GM18517 (cell line): ENCODE data around the gene FGB.
"Not testable (repeated sequence)": the region's sequence is repeated elsewhere in the genome, so short reads cannot be mapped to it uniquely, and the experiment has no call there.

Experiments
- ATAC-seq: cut with Tn5 transposase; IDR thresholded peaks from one replicate; pipeline ENCODE4 v1.9.1; 2021; ENCODE audit warnings: mild to moderate bottlenecking, moderate library complexity; ENCODE audit not compliant: unreplicated experiment

FGB gene

GRCh38 chr4:154594343-154594742 is 31.5 kb downstream of the FGB start:
- ATAC-seq = not testable (repeated sequence)

DNA sequence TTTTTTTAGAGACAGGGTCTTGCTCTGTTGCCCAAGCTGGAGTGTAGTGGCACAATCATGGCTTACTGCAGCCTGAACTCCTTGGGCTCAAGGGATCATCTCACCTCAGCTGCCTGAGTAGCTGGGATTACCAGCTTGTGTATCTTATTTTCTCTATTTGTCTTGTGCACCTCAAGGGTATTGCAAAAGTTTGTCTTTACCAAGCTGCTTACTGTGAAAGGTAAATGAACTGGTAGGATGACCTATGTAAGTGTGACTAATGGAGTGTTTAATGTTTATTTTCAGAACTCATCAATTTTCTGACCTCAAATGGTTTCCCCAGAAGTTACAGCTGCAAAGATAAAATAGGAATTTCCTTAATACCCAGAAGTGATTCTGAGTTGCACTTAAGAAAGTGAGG is 33.0 kb downstream of the FGB start:
- no peak for ATAC-seq

DNA sequence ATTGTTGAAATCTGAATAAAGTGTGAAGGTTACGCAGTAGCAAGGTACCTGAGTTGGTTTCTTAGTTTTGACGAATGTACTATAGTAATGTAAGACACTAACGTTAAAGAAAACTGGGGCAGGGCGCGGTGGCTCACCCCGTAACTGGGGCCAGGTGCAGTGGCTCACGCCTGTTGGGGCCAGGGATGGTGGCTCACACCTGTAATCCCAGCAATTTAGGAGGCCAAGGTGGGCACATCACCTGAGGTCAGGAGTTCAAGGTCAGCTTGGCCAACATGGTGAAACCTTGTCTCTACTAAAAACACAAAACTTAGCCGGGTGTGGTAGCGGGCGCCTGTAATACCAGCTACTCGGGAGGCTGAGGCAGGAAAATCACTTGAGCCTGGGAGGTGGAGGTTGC is 34.5 kb downstream of the FGB start:
- not testable (repeated sequence) for ATAC-seq

DNA sequence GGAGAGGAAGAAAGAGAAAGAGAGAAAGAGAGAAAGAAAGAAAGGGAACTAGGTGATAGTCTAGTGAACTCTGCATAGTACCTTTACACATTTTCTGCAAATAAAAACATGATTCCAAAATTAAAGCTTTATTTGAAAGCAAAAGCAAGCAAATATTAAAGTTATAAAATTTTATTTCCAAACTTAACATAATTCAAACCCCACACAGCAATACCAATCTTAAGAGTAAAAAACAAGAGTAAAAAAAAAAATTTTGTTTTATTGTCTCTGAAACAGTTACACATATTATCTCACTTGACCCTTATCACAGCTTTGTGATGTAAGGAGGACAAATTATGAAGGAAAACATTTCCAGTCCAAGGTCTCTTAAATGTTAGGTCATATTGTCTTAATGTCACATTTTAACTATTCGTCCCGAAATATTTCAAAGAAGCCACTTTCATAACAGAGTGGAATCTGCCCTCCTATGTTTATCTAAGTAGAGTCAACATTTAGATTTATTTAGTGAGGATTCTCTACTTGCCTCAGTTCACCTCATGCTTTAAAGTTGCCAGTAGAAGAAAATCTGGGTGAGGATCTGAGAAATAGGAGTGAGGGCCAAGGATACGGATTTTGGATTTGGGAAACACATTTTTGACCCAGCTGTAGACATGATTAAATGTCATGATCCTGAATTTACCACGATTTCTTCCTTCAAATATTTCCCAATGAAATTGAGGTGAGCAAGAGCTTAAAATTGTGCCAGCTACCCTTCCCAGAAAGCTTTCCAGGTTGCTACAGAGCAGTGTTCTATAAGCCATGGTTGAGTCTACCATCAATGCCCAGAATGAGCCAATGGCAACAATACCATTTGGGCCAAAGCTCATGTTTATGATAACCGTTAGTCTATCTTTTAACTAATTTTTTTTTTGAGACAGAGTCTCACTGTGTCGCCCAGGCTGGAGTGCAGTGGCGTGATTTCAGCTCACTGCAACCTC is 35.3 kb downstream of the FGB start:
- no peak for ATAC-seq

- ATAC-seq = no peak
Measured at GRCh38 chr4:154602404-154603020, 39.7 kb downstream of the FGB start.

- ATAC-seq = no peak
Measured at GRCh38 chr4:154603033-154603943, 40.5 kb downstream of the FGB start.

DNA sequence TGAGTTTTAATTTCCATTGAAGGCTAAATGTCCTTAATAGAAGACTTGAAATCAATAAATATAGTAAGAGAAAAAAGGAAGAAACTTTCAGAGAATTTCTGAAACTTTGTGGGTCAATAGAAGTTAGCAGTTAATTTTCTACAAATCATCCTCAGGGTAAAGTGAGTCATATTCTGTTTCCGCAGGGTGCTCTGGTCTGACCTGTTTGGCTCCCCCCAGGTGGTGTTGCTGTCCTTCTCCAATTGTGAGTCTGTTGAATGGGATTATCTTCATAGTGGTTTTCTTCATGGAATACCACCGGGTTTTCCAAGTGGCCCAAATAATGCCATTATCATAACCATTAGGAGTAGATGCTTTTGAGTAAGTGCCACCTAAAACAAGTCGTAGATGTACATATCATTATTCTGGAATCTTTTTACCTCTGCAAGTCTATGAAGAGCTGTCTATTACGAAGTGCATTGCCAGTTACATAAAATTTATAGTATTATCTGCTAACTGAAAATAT is 41.9 kb downstream of the FGB start:
- no peak for ATAC-seq

DNA sequence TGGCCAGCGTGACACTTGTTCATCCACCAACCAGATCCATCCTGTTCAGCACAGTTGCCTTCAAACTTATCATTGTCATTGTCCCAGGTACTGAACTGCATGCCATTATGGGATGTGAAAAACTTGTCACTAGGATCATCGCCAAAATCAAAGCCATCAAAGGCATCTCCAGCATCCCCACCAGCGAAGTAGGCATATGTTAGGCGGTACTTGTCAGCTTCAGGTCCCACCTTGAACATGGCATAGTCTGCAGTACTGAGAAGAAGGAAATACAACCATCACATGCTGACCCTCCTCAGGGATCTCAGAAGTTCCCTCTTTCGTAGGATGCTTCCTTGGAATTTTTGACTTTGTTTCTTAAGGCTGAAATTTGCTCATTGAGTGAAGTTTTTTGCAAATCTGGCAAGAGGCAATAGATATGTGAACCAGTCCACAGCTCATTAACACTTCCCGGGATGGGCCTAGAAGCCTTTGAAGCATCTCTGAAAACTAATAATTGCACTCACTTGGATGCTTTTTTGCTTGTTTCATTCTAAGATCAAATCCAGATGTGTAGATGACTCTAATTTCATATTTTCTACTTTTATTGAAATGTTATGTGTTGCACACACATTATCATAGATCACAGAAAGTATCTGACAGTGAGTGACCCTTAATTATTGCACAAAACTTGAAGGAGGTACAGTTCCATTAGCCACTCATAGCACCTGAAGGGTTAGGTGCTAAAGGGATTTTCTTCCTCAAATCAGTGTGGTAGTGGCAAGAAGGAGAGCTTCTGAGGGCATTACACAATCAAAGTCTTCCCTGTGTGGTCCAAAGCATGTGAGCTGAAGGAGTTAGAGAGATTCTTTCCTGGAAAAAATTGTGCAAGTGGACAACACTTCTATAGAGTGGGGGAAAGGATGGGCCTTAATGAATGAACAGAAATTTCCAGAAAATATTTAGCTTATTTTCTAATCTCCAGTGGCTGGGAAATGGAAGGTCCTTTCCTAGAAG is 44.2 kb downstream of the FGB start:
- no peak for ATAC-seq

DNA sequence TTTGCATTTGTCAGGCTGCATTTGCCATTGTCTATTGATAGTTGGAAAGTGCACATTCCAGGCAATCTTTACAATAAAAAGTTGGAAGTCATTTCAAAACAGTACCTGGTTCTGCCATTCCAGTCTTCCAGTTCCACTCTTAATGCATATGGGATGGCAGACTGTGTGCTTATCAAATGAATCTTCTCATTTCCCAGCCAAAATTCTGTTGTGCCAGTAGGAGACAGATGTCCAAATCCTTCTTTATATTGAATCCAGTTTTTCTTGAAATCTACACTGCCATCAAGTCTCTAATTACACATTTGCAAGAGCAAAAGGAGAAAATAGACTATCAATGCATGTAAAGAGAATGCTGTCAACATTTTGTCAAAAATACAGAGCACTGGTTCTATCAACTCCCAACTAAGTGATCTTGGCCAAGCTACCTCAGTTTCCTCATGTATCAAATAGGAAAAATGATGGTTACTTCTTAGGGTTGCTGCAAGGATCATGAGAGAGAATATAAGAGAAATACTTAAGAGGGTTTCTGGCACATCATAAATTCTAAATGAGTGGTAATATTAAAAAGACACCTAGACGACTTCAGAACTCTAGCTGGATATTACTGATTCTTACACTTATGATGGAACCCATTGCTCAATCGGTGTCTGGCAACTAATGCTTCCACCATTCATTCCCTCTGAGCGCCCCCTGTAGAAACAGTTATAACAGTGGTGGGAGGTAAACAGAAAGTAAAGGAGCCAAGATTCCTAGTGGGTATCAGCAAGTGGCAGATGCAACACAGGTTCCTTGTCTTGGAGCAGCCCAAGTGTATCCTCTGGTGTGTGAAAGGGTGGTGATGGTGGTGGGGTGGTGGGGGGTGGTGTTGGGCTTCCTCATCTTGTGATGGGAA is 45.8 kb downstream of the FGB start:
- no peak for ATAC-seq

DNA sequence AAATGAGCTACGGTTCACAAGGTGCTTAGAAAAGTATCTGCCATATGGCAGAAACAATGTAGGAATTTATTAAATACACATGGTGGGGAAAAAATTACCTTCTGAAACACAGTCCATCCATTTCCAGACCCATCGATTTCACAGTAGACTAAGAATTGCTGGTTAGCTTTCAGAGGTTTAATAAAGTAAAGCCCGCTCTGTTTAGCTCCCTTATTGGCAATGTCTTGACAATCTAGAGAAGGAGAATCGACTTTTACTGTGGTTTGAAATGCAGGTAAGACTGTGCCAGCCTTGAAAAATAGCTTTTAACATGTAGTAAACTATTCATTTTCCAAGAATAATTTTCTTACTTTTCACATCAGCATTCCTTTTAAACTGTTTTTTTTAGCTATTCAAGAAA is 46.7 kb downstream of the FGB start:
- no peak for ATAC-seq

- ATAC-seq = no peak
Measured at GRCh38 chr4:154610582-154610981, 47.8 kb downstream of the FGB start.

DNA sequence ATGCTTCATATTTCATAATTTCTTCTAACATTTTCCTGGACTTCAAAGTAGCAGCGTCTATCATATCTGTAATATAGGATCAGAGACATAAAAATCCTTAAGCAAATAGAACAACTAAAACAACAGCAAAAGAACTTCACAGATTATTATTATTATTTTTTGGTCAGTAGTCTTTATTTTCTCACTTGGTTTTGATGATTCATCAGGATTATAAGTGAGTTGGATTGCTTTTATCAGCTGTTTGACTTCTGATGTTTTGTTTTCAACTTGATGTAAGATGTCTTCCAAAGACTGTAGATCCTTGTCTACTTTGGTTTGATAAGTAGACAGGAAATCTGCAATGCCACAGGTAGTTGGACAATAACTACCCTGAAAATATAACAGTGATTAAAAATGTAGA is 49.0 kb downstream of the FGB start:
- no peak for ATAC-seq

GRCh38 chr4:154612472-154613414 is 49.9 kb downstream of the FGB start, which contains the start of gene FGG:
Gene FGG, minus strand, starts transcription at chr4:154612656. Its CDS starts 47 bp downstream, at chr4:154612609.
- ATAC-seq = no peak

- no peak for ATAC-seq
Measured at GRCh38 chr4:154614306-154614705, 51.5 kb downstream of the FGB start.

- ATAC-seq = no peak
Measured at GRCh38 chr4:154615211-154615610, 52.4 kb downstream of the FGB start.

- ATAC-seq = peak; percentile 3
Measured at GRCh38 chr4:154616287-154616686, 53.5 kb downstream of the FGB start.

DNA sequence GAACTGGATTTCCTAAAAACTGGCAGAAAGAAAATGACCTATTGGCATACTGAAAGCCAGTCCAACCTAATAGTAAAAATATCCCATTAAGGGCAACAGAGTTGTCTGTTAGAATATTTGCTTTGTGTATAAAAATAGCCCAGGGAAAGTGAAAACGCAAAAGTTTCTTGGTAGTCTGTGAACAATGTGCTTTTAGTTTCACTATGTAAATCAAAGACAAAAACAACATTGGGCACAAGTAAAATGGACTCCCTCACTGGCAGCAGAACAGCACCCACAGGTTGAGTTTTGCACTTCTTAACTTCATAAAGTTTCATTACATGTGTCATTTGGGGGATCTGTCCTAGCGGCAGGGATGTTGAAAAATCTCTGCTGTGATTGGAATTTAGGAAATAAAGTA is 53.9 kb downstream of the FGB start:
- ATAC-seq = peak; percentile 96
